GF-D8 (cell line): ENCODE results near the gene MYOCOS.
A peak's percentile ranks its signal among the peaks of the same experiment; 100 is the strongest.
"Not testable (repeated sequence)": the region's sequence is repeated elsewhere in the genome, so short reads cannot be mapped to it uniquely, and the experiment has no call there.

ENCODE experiments used
- DNase-seq: peaks from one replicate; lab custom pipeline; 2025; lab: John Stamatoyannopoulos, UW

Gene MYOCOS, protein sequence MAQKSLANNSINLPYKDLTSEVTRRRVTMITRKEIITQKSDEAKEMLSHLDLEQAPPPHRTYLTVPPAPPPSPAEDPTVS

DNA sequence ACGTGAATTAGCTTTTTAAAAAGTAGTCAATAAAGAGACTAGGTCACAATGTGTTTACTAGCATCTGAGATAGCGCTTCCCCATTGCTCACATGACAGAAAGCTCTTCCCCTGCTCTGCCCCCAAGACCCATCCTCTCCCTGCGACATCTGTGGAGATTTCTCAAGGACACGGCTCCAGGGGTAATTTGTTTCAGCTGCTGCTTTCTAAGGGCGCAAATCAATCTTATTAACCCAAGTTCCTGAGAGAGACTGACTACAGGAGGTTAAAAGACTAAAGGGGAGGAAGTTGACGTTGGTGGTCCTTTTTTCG, at the start of gene MYOCOS:
MYOCOS (plus strand) TSS at position 92 of the 311 bp plus-strand sequence. CDS start 1,641 bp downstream, outside the sequence.
- DNase-seq = no peak

DNA sequence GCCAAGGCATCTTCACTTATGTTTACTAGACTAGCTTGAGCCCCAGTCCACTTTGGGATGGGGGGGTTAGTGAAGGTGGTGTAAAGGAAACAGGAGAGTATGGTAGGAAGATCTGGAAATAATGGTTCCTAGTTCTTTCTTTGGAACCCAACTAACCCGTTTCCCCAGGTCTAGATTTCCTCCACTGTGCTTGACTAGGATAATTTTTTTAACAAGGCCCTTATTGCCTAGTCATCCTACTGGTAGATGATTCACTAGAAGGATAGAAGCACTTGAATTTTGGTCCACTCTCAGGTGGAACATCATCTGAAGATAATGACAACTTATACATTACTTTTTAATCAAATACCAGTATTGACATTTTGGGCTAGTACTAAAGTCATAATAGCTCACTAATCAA, 45.9 kb upstream of the MYOCOS start:
- no peak for DNase-seq

GRCh38 chr1:171581226-171581625, 40.8 kb upstream of the MYOCOS start:
- no peak for DNase-seq

- no peak for DNase-seq
Measured at GRCh38 chr1:171581766-171582165, 40.3 kb upstream of the MYOCOS start.

GRCh38 chr1:171582589-171582988, 39.5 kb upstream of the MYOCOS start:
- no peak for DNase-seq

DNA sequence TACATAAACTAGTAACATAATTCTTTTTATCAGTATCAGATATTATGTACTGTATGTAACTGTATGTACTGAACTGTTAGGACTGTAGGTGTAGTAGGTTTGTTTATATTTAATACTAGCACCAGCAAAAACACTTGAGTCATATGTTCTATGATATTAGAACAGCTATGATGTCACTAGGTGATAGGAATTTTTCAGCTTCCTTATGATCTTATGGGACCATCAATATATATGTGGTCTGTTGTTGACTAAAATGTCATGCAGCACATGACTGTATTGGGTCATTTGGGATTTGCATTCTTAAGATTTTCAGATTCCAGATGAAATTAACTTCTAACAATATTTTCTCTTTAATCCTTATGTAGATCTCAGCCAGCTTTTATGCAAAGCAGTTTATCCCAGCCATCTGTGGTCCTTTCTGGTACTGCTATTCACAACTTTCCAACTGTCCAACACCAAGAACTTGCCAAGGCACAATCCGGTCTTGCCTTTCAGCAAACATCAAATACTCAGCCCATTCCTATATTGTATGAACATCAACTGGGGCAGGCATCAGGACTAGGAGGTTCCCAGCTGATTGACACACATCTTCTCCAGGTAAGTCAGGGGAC, 38.3 kb upstream of the MYOCOS start:
- DNase-seq = no peak

- DNase-seq = no peak
Measured at GRCh38 chr1:171585715-171586114, 36.3 kb upstream of the MYOCOS start.

DNA sequence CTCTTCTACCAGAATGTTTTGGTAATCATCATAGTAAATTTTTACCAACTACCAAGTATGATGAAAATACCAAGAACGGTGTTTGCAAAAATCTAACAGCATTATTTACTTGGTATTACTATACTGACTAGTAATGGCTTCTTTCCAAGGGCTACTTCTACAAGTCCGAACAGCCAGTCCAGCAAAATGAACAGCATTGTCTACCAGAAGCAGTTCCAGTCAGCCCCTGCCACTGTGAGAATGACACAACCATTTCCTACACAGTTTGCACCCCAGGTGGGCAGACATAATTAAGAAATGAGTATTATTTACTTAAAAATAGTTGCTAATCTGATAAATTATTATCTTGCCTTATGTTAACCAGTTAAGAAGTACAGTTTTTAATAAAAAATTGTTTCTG, 33.8 kb upstream of the MYOCOS start:
- DNase-seq = no peak

GRCh38 chr1:171590022-171590421, 32.0 kb upstream of the MYOCOS start:
- DNase-seq = no peak

DNA sequence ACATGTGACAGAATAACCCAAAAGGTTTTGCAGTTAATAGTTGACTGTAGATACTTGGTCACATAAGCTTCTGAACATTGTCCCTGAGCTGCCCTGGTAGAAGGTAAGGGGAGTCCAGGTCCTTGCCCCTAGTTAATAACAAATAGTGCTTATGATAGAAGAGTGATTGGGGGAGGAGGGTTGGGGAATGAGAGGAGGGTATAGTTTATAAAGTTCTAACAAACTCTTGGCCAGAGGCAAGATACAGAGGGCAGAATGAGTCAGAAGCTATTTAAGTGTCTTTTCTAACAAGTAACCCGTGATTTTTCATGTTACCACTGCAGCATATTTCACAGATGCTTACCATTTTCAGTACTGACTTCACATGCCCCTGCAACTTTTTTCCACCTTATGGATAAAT, 26.7 kb upstream of the MYOCOS start:
- no peak for DNase-seq

DNA sequence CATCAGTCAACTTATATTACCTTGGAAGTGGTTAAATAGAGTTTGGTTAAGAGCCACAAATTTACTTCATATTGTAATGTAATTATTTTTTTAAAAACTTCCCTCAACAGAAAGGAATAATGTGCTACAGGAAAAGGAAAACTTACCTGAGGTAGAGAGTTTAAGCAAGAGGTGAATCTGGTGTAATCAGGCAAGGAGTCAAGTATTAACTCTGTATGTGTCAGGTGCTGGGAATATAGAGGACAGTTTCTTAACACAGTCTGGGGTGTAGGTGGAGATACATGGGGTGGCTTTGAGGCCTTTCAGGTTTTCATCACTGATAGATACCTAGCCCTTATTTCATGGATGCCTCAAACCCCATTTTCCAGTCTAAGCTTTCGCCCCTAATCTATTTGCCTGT, 25.9 kb upstream of the MYOCOS start:
- DNase-seq = no peak

GRCh38 chr1:171596705-171597104, 25.3 kb upstream of the MYOCOS start:
- no peak for DNase-seq

DNA sequence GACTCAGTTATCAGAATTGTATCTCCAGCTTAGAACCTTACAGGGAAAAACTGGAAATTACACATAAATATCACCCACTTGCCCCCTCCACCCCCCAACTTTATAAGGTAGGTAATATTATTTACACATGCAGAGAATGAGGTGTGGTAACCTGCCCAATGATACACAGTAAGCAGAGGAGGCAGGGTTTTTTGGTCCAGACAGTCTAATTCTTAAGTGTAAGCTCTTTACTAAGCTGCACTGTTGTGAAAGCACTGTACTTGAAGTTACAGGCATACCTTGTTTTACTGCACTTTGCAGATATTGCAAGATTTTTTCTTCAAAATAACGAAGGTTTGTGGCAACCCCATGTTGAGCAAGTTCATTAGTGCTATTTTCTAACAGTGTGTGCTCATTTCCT, 24.8 kb upstream of the MYOCOS start:
- no peak for DNase-seq

- not testable (repeated sequence) for DNase-seq
Measured at GRCh38 chr1:171600310-171600709, 21.7 kb upstream of the MYOCOS start.

GRCh38 chr1:171600862-171601261, 21.2 kb upstream of the MYOCOS start:
- no peak for DNase-seq

GRCh38 chr1:171603042-171603441, 19.0 kb upstream of the MYOCOS start:
- DNase-seq = not testable (repeated sequence)

GRCh38 chr1:171606402-171606941, 15.6 kb upstream of the MYOCOS start:
- DNase-seq = no peak

- DNase-seq = peak; percentile 29
Measured at GRCh38 chr1:171610385-171610784, 11.7 kb upstream of the MYOCOS start.

GRCh38 chr1:171611306-171611705, 10.7 kb upstream of the MYOCOS start:
- DNase-seq = no peak

GRCh38 chr1:171613282-171613681, 8.8 kb upstream of the MYOCOS start:
- DNase-seq = no peak

DNA sequence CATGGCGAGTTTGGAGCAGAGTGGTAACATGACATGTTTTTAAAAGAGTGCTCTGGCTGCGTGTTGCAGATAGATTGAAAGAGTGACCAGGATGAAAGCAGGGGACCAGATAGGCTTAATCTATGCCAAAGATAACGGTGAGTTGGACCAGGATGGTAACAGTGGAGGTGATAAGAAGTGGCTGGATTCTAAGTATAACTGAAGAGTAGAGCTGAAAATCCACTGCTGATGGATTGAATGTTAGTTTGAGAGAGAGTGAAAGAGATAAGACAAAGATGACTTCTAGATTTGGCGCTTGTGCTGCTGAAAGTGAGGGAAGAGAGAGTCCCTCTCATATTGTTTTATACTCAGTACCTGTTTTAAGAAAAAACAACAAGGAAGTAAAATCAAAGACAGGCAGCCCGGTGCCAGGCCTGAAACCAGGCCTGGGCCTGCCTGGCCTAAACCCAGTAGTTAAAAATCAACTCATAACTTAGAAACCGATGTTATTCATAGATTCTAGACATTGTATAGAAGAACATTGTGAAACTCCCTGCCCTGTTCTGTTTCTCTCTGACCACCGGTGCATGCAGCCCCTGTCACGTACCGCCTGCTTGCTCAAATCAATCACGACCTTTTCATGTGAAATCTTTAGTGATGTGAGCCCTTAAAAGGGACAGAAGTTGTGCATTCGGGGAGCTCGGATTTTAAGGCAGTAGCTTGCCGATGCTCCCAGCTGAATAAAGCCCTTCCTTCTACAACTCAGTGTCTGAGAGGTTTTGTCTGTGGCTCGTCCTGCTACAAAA, 6.7 kb upstream of the MYOCOS start:
- not testable (repeated sequence) for DNase-seq

DNA sequence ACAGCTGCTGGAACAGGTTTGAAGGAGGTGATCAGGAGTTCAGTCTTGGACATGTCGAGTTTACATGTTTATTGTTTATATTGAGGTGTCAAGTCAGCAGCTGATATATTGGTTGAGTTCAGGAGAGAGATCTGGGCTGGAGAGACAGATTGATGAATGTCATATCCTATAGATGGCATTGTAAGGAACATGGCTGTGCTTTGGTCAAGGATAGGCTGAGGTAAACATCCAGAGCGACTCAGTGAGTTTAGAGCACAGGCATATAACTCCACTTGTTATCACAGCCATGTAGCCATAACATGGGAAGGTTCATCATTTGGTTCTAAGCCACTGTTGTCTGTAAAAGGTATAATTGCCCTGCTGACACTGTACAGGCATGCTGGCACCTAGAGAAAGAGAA, 5.5 kb upstream of the MYOCOS start:
- no peak for DNase-seq

DNA sequence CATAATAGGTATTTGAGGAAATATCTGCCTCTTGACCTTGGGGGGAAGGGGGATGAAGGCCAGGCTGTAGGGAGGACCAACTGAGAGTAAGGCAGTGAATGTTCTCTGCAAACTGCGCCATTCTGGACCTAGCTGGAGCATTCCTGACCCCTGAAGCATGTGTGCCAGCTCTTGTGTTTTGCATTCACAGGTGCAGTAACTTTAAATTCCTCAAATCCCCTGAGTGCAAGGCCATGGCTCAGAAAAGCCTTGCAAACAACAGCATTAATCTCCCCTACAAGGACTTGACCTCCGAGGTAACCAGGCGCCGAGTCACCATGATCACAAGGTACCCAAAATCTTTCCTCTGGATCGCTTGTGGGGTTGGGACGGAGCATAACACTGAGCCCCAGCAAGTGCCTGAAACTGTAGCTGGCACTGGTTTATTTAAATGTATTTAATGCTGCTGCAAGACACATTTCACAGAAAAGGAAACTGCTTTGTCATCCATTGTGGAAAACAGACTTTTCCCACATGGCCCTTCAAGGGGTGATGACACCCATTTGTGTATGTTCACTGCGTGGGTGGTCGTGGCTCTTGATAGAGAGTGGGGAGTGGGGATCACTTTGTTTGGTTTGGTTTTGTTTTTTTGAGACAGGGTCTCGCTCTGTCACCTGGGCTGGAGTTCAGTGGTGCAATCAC, 1.7 kb downstream of the MYOCOS start:
- no peak for DNase-seq
